GM12801 (cell line): Measurements from ENCODE around the gene CUZD1.

ENCODE experiments used
- CTCF ChIP-seq: IDR thresholded peaks from one replicate; pipeline ENCODE4 v1.5.1; 2011; ENCODE audit warnings: control low read depth; ENCODE audit not compliant: insufficient read length; ENCODE audit errors: extremely low read depth

Gene CUZD1

GRCh38 chr10:122876467-122876855 lies 30.8 kb upstream of the CUZD1 start:
- no peak for TF ChIP-seq CTCF

GRCh38 chr10:122875843-122876466 lies 30.3 kb upstream of the CUZD1 start:
- no peak for TF ChIP-seq CTCF

- no peak for TF ChIP-seq CTCF
Measured at GRCh38 chr10:122864901-122865300, 19.2 kb upstream of the CUZD1 start.

GRCh38 chr10:122864194-122864592 lies 18.5 kb upstream of the CUZD1 start:
- no peak for TF ChIP-seq CTCF

GRCh38 chr10:122863216-122864193 lies 17.8 kb upstream of the CUZD1 start:
- no peak for TF ChIP-seq CTCF

- no peak for TF ChIP-seq CTCF
Measured at GRCh38 chr10:122861711-122862161, 16.1 kb upstream of the CUZD1 start.

- TF ChIP-seq CTCF, result no peak
Measured at GRCh38 chr10:122859527-122859926, 13.9 kb upstream of the CUZD1 start.
